Stimulated activated naive CD4-positive, alpha-beta T cell (primary cell): ENCODE measurements around the gene STK38L.
A peak's percentile ranks its signal among the peaks of the same experiment; 100 is the strongest.

Experiments used
- DNase-seq, 6 experiments: peaks; one replicate each; lab custom pipeline; 2025; lab: John Stamatoyannopoulos, UW

Gene STK38L

GRCh38 chr12:27243804-27244688, at the start of gene STK38L:
Gene STK38L (plus strand): TSS chr12:27244286. CDS start chr12:27297721, 53,435 bp downstream.
- peak; percentile 88 to 96 (median 94) for DNase-seq

GRCh38 chr12:27194644-27195043, 49.4 kb upstream of the STK38L start:
- DNase-seq: no peak

- DNase-seq: no peak
Measured at GRCh38 chr12:27198036-27198435, 46.0 kb upstream of the STK38L start.

- no peak for DNase-seq
Measured at GRCh38 chr12:27199638-27200300, 44.3 kb upstream of the STK38L start.

GRCh38 chr12:27201169-27201568, 42.9 kb upstream of the STK38L start:
- DNase-seq: no peak

- DNase-seq: no peak
Measured at GRCh38 chr12:27206801-27207502, 37.1 kb upstream of the STK38L start.

GRCh38 chr12:27207615-27208413, 36.3 kb upstream of the STK38L start:
- DNase-seq: no peak

GRCh38 chr12:27208414-27208750, 35.7 kb upstream of the STK38L start:
- no peak for DNase-seq

- DNase-seq: no peak
Measured at GRCh38 chr12:27209257-27209910, 34.7 kb upstream of the STK38L start.

- DNase-seq: no peak
Measured at GRCh38 chr12:27210187-27210586, 33.9 kb upstream of the STK38L start.

GRCh38 chr12:27212861-27213260, 31.2 kb upstream of the STK38L start:
- no peak for DNase-seq

GRCh38 chr12:27213304-27213703, 30.8 kb upstream of the STK38L start:
- DNase-seq: no peak

- DNase-seq: no peak
Measured at GRCh38 chr12:27213830-27214787, 30.0 kb upstream of the STK38L start.

GRCh38 chr12:27217590-27217989, 26.5 kb upstream of the STK38L start:
- DNase-seq: no peak

GRCh38 chr12:27219693-27220054, 24.4 kb upstream of the STK38L start:
- no peak for DNase-seq

- DNase-seq: no peak
Measured at GRCh38 chr12:27220055-27220987, 23.8 kb upstream of the STK38L start.

GRCh38 chr12:27220988-27221345, 23.1 kb upstream of the STK38L start:
- DNase-seq: no peak

GRCh38 chr12:27221625-27222387, 22.3 kb upstream of the STK38L start:
- DNase-seq: no peak
